Panc1 (cell line): ENCODE data around the gene PPP2R1B.

ENCODE experiments used
- CTCF ChIP-seq: fragments of 450-650 bp; IDR thresholded peaks from 2 replicates; pipeline ENCODE4 v1.5.1; 2017; ENCODE audit warnings: mild to moderate bottlenecking
- POLR2AphosphoS5 ChIP-seq: IDR thresholded peaks from 2 replicates; pipeline ENCODE4 v1.6.1; 2012; ENCODE audit warnings: mild to moderate bottlenecking, low read depth, low read length, moderate library complexity
- SIN3A ChIP-seq: IDR thresholded peaks from 2 replicates; pipeline ENCODE4 v1.6.1; 2012; ENCODE audit warnings: low read depth, mild to moderate bottlenecking, low read length, moderate library complexity, borderline replicate concordance; ENCODE audit not compliant: insufficient read depth
- TF ChIP-seq, protein P1 (sequence below), 2 experiments: IDR thresholded peaks; 2 replicates each; pipeline ENCODE4 v1.6.1; 2011 to 2012; ENCODE audit warnings: low read depth in 2 of 2, control low read depth in 1 of 2, low read length in 1 of 2, mild to moderate bottlenecking in 1 of 2, moderate library complexity in 1 of 2; ENCODE audit not compliant: insufficient read depth in 1 of 2

GRCh38 chr11:111814557-111815320, 48.5 kb upstream of the PPP2R1B start:
- TF ChIP-seq POLR2AphosphoS5 (no peak), CTCF (no peak), SIN3A (no peak)
- TF ChIP-seq, protein P1, sequence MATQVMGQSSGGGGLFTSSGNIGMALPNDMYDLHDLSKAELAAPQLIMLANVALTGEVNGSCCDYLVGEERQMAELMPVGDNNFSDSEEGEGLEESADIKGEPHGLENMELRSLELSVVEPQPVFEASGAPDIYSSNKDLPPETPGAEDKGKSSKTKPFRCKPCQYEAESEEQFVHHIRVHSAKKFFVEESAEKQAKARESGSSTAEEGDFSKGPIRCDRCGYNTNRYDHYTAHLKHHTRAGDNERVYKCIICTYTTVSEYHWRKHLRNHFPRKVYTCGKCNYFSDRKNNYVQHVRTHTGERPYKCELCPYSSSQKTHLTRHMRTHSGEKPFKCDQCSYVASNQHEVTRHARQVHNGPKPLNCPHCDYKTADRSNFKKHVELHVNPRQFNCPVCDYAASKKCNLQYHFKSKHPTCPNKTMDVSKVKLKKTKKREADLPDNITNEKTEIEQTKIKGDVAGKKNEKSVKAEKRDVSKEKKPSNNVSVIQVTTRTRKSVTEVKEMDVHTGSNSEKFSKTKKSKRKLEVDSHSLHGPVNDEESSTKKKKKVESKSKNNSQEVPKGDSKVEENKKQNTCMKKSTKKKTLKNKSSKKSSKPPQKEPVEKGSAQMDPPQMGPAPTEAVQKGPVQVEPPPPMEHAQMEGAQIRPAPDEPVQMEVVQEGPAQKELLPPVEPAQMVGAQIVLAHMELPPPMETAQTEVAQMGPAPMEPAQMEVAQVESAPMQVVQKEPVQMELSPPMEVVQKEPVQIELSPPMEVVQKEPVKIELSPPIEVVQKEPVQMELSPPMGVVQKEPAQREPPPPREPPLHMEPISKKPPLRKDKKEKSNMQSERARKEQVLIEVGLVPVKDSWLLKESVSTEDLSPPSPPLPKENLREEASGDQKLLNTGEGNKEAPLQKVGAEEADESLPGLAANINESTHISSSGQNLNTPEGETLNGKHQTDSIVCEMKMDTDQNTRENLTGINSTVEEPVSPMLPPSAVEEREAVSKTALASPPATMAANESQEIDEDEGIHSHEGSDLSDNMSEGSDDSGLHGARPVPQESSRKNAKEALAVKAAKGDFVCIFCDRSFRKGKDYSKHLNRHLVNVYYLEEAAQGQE (IDR thresholded peaks at IDR 0.05; ENCODE audit: insufficient read depth in 1 of 2, low read depth in 2 of 2, low read length in 1 of 2), result no peak
